Dermis microvascular lymphatic vessel endothelial cell (primary cell): ENCODE data around the gene TRPV2. TPM values are rescaled to one million over a fixed set of nuclear protein-coding genes. Genes with fewer than 3 reads are reported as not detected.
A peak's percentile ranks its signal among the peaks of the same experiment; 100 is the strongest.

Experiments used
- DNase-seq, 2 donors: peaks; one replicate each; pipeline versions ENCODE4 v3.0.0 to v3.0.0-alpha.2; 2010; ENCODE audit warnings: low read depth in 2 of 2
- total RNA-seq: library from RNA; depleted of rRNA; stranded (reverse); fragments of >200 nt; gene quantifications from 2 replicates; pipeline ENCODE4 v1.2.1, GENCODE V29; 2014

Gene TRPV2
- total RNA-seq, 1 donor from 2014 or later = 23.2 TPM

- DNase-seq = peak in 1 of 2 donors; percentile 37
These were observed 8.4 kb upstream of the TRPV2 start for GRCh38 chr17:16406742-16407674.

- peak in 1 of 2 donors; percentile 49 for DNase-seq
These were observed 7.3 kb upstream of the TRPV2 start for GRCh38 chr17:16407911-16408588.

- DNase-seq = no peak
These were observed 2.0 kb downstream of the TRPV2 start for GRCh38 chr17:16417399-16417798.

DNA sequence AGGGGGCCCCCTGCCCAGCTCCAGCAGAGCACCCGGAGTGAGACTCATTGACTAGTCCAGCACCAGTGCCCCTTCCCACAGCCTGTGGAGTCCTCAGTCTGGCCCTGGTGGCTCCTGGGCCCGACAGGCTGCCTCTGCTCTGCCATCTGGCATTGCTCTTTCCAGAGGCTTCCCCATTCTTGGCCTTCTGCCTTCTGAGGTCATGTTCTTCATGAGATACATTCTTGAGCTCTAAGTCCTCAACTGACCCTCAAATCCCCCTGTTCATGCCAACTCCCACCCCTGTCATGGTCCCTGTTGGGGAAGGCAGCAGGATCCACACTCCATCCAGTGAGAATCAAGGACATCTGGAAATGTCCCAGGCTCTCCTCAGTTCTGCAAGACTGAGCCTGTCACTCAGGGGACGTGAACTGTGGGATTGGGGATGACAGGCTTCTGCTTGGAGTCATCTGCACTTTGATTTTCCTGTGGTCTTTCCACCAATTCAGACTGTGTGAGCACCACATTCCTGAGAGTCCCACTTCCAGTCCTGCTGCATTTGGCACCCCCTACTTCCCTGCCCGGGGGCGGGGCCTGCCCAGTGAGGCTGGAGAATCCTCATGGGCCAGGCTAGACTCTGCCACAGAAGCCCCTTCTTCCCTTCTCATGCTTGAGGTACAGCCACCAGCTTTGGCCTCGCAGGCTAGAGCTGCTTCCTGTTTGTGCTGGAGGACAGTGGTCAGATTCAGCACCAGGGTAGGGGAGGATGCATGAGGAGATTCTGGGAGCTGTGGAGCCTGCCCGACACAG, 2.7 kb downstream of the TRPV2 start:
- no peak for DNase-seq

DNA sequence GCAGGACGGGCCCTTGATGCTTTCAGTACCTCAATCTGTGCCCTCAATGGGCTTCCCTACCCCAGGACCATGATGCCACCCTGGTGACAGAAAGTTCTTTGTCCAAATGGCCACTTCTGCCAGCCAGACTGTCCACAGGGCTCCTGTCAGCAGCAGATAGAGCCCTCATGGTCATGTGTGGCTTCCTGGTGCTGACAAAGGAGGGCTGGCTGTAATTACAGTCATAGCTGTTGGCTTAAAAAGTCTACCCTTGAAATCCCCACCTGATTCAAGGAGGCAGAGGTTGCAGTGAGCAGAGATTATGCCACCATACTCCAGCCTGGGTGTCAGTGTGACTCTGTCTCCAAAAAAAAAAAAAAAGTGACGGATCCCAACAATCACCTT, 3.3 kb downstream of the TRPV2 start:
- no peak for DNase-seq

DNA sequence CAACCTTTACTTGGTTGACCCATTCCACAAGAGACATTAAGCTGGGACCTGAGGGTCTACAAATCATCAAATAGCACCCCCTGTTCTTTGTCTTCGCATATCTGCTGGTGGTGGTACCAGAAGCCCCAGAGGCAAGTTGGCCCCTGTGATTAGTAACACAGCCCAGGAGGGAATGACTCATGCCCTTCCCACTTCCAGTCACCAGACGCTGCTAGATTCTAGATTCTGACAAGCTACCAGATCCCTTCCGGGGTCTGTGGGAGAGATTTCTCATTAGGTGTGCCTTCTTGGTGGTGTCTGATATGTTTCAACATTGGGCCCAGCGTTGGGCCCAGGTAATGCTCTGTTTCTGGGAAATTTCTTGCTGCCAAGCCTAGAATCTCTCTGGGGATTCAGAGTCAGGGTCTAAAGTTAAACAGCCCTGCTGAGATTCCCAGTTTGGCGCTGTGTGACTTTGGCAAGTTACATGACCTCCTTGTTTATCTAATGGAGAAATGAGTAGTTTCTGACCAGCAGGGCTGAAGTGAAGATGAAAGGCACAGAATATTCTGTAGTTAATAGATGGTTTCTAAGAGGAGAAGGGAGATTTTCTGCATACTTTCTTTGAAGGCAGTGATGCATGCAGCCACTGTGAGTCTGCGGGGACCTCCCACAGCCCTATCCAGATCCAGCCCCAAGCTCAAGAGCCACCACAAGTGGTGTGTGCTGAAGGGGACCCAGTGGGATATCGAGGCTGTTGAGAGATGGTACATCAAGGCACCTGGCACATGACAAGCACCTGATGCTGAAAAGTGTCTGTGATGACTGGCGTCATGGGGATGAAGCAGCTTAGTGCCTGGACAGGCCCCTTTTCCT, 3.9 kb downstream of the TRPV2 start:
- peak in 1 of 2 donors; percentile 77 for DNase-seq

- no peak for DNase-seq
These were observed 4.5 kb downstream of the TRPV2 start for GRCh38 chr17:16419929-16420271.

DNA sequence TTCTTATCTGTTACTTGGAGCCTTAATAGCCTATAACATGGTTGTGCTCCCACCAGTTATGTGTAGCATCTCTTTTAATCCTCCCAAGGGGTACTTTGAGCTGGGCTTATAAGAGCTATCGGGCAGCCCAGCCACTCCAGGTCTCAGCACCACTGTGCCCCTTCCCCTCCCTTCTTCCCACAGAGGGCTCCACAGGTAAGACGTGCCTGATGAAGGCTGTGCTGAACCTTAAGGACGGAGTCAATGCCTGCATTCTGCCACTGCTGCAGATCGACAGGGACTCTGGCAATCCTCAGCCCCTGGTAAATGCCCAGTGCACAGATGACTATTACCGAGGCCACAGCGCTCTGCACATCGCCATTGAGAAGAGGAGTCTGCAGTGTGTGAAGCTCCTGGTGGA, 7.0 kb downstream of the TRPV2 start:
- DNase-seq = no peak

DNA sequence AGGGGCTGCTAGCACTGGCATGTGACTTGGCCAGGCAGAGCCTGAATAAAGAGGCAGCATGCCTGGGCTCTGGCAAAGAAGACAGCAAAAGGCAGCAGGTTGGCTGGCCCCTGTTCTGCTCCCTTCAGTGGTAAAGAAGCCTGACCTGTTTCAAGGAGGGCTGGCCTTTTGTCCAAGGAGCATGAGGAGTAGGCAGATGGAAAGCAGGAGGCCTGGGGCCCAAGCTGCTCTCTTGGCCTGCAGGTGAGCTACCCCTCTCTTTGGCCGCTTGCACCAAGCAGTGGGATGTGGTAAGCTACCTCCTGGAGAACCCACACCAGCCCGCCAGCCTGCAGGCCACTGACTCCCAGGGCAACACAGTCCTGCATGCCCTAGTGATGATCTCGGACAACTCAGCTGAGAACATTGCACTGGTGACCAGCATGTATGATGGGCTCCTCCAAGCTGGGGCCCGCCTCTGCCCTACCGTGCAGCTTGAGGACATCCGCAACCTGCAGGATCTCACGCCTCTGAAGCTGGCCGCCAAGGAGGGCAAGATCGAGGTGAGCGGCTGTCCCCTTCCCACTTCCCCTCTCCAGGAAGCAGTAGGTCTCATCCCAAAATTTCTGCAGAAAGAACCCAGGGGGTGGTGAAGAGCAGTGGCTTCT, 8.0 kb downstream of the TRPV2 start:
- DNase-seq = no peak

DNA sequence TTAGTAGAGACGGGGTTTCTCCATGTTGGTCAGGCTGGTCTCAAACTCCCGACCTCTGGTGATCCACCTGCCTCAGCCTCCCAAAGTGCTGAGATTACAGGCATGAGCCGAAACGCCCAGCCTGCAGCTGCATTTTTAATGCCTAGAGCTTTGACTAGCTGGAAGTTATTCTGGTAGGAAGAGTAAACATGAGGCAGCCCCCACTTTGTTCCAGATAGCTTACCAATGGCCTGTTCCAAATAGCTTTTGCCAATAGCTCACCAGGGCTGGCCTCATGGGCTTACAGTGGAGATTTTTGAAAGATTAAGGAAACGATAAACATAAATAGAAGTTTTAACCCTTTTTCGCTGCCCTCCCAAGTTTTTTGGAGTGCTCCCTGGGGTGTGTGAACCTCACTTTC, 9.8 kb downstream of the TRPV2 start:
- no peak for DNase-seq

- DNase-seq = no peak
These were observed 10.6 kb downstream of the TRPV2 start for GRCh38 chr17:16425698-16426659.

GRCh38 chr17:16427020-16427419, 11.6 kb downstream of the TRPV2 start:
- no peak for DNase-seq

GRCh38 chr17:16428098-16428882, 12.9 kb downstream of the TRPV2 start:
- peak in 1 of 2 donors; percentile 54 for DNase-seq

DNA sequence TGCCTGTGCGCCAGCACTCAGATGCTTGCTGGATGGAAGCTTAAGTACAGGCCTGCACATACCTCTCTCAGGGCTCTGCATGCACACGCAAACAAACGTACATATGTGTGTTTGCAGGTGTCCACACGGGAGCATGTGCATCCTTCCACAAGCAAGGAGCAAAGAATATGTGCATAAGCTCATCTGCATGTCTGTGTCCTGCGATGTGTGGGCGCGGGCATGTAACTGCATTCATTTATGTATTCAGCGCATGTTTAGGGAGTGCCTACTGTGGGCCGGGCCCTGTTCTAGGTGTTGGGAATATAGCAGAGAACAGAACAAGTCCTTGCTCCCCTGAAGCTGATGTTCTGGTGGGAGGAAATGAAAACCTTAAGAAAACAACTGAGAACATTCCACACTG, 13.7 kb downstream of the TRPV2 start:
- no peak for DNase-seq

GRCh38 chr17:16430650-16431049, 15.3 kb downstream of the TRPV2 start:
- no peak for DNase-seq

GRCh38 chr17:16432017-16432416, 16.6 kb downstream of the TRPV2 start:
- DNase-seq = no peak

- DNase-seq = no peak
These were observed 18.1 kb downstream of the TRPV2 start for GRCh38 chr17:16433514-16433913.

GRCh38 chr17:16434662-16435061, 19.3 kb downstream of the TRPV2 start:
- no peak for DNase-seq
